Suprapubic skin (tissue), 4 donors: Measurements from ENCODE around the gene NLRX1.

Experiments
- CTCF ChIP-seq, 2 donors: fragments of 200-600 bp in 1 of 2; fragments of 450-650 bp in 1 of 2; sonication (generic) in 1 of 2; IDR thresholded peaks; one replicate each; pipeline ENCODE4 v1.5.1; 2016 to 2019; ENCODE audit warnings: antibody characterized with exemption in 2 of 2, mild to moderate bottlenecking in 1 of 2, moderate library complexity in 1 of 2
- EP300 ChIP-seq: sonication (generic); formaldehyde crosslinking; IDR thresholded peaks from one replicate; pipeline ENCODE4 v1.6.1; 2017; ENCODE audit warnings: antibody characterized with exemption
- POLR2A ChIP-seq, 2 donors: fragments of 450-650 bp; IDR thresholded peaks; one replicate each; pipeline ENCODE4 v1.6.1; 2017; ENCODE audit warnings: antibody characterized with exemption in 2 of 2, mild to moderate bottlenecking in 2 of 2, moderate library complexity in 2 of 2
- POLR2AphosphoS5 ChIP-seq, 3 donors: sonication (generic); formaldehyde crosslinking; IDR thresholded peaks; one replicate each; pipeline ENCODE4 v1.6.1; 2017; ENCODE audit warnings: antibody characterized with exemption in 3 of 3

- TF ChIP-seq CTCF (IDR thresholded peaks at IDR 0.05) (no peak), EP300 (no peak), POLR2A (IDR thresholded peaks at IDR 0.05) (no peak), POLR2AphosphoS5 (IDR thresholded peaks at IDR 0.05) (no peak)
Observed at GRCh38 chr11:119210050-119210449, 41.5 kb downstream of the NLRX1 start.
